Anterior cingulate cortex (tissue), 58 donors: ENCODE data around the gene TUBD1.
"Not testable (repeated sequence)": the region's sequence is repeated elsewhere in the genome, so short reads cannot be mapped to it uniquely, and the experiment has no call there.

Source experiments
- DNase-seq, 58 donors: peaks; one replicate each; lab custom pipeline; 2025; lab: John Stamatoyannopoulos, UW

Gene TUBD1, protein sequence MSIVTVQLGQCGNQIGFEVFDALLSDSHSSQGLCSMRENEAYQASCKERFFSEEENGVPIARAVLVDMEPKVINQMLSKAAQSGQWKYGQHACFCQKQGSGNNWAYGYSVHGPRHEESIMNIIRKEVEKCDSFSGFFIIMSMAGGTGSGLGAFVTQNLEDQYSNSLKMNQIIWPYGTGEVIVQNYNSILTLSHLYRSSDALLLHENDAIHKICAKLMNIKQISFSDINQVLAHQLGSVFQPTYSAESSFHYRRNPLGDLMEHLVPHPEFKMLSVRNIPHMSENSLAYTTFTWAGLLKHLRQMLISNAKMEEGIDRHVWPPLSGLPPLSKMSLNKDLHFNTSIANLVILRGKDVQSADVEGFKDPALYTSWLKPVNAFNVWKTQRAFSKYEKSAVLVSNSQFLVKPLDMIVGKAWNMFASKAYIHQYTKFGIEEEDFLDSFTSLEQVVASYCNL

DNA sequence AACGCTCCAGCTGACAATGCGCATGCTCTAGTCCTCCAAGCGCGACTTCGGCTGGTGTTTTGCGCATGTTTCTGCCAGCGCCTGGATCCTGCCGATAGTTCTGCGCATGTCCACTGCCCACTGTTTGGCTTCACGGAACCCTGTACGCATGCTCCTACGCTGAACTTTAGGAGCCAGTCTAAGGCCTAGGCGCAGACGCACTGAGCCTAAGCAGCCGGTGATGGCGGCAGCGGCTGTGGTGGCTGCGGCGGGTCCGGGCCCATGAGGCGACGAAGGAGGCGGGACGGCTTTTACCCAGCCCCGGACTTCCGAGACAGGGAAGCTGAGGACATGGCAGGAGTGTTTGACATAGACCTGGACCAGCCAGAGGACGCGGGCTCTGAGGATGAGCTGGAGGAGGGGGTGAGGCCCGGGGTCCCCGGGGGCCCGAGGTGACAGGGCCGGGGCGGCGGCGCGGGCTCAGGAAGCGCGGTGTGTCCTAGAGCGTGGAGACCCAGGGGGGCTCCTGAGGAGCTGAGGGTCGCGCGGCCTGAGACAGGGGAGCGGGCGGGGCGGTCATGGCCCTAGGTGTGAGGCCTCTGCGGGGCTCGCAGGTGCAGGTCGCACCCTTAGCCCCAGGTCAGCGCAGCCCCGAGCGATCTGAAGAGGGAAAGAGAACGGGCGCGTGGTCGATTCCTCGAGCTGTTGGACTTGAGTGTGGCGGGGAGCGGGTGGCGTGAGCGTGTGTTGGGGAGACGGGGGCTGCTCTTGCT, at the start of gene TUBD1, which contains the start of gene RPS6KB1:
TUBD1 (minus strand) TSS at position 20 of the 752 bp plus-strand sequence. CDS start 1,941 bp downstream, outside the sequence.
RPS6KB1 (plus strand) TSS at position 198 of the 752 bp plus-strand sequence; CDS start at position 262, 64 bp downstream.
- peak; percentile 52 to 98 (median 94) for DNase-seq

GRCh38 chr17:59941131-59941530, 48.4 kb upstream of the TUBD1 start:
- DNase-seq, result no peak

- DNase-seq, result not testable (repeated sequence)
Measured at GRCh38 chr17:59940697-59941096, 48.0 kb upstream of the TUBD1 start.

DNA sequence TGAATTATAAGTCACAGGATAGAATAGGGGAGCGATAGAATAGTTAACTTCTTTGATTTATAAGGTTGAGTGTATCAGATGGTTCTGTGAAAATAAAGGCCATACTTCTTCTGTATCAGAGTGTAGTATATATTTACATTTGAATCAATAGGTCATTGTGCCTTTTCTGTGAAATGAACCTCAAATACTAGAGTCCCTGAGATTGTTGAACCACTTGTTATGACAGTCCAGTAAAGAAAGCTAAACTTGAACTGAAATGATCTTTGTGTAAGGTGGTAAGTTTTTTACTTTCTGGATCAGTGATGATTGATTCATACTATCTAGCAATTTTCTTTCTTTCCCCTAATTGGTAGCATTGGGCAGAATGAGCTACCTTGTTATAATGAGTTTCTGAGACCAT, 40.6 kb upstream of the TUBD1 start:
- not testable (repeated sequence) for DNase-seq

GRCh38 chr17:59930768-59931167, 38.0 kb upstream of the TUBD1 start:
- not testable (repeated sequence) for DNase-seq

DNA sequence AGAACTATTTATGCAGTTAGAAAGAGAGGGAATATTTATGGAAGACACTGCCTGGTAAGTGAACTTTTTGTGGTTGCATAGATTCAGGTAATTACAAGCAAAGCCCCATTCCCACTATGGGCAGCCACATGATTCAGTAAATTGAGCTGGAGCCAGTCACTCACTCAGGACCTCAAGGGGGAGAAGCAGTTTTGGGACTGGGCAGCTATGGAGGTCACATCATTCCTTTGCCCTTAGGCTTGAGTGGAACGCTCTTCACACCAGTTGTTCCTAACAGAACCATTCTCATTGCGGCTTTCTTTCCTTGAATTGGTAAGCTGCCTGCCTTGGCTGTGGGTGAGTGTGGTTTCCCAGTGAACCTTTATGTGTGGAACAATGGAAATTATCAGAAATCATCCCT, 37.4 kb upstream of the TUBD1 start:
- not testable (repeated sequence) for DNase-seq

DNA sequence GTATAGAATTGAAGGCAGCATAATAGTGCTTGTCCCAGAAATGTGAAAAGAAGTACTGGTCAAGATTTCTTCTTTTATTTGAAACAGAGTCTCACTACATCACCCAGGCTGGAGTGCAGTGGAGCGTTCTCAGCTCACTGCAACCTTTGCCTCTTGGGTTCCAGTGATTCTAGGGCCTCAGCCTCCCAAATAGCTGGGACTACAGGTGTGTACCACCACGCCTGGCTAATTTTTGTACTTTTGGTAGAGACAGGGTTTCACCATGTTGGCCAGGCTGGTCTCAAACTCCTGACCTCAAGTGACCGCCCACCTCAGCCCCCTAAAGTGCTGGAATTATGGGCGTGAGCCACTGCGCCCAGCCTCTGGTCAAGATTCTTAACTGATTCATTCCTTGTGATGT, 27.9 kb upstream of the TUBD1 start:
- DNase-seq, result not testable (repeated sequence)

DNA sequence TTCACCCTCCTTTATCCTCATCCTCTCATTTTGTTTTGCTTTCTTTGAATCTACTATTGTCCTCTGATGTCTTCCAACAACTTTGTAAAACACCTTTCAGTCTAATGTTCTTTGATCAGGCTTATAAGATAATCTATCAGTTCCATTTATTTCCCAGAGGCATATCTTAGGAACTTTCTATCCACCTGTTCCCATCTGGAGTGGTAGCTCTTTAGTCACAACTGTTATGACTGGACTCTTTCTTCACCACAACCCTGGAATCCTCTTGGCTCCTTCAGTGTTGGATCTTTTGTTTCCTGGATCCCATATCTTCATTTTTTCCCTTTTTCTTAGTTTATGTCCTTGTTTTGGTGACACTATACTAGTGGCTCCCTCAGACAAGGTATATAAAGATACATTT, 23.7 kb upstream of the TUBD1 start:
- no peak for DNase-seq

- no peak for DNase-seq
Measured at GRCh38 chr17:59914274-59914854, 21.6 kb upstream of the TUBD1 start.

- DNase-seq, result no peak
Measured at GRCh38 chr17:59907467-59907866, 14.7 kb upstream of the TUBD1 start.

- no peak for DNase-seq
Measured at GRCh38 chr17:59903455-59903854, 10.7 kb upstream of the TUBD1 start.

DNA sequence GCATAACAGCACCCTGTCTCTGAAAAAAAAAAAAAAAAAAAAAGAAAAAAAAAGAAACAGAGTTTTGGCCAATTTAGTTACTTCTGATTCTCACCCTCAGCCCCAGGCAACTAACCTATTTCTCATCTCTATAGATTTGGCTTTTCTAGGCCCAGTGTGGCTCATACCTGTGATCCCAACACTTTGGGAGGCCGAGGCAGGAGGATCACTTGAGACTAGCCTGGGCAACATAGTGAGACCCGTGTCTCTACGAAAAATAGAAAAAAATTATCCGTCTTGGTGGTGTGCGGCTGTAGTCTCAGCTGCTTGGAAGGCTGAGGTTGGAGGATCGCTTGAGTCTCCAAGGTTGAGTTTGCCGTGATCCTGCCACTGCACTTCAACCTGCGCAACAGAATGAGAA, 8.9 kb upstream of the TUBD1 start:
- DNase-seq, result no peak

DNA sequence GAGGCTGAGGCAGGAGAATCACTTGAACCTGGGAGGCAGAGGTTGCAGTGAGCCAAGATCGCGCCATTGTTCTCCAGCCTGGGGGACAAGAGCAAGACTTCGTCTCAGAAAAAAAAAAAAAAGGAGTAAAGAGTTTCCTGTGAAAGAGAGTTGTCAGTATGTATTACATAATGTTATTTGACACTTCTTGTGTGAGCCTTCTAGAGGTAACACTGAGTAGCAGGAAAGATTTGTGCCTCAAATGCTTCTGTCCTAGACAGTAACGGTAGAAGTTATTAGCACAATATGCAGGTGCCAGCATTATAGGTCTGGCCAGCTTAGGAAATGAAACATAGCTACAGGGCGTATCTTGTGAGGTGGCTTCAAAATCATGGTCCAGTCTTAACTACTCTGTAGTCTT, 6.4 kb upstream of the TUBD1 start:
- DNase-seq, result no peak

- no peak for DNase-seq
Measured at GRCh38 chr17:59897090-59897489, 4.3 kb upstream of the TUBD1 start.

DNA sequence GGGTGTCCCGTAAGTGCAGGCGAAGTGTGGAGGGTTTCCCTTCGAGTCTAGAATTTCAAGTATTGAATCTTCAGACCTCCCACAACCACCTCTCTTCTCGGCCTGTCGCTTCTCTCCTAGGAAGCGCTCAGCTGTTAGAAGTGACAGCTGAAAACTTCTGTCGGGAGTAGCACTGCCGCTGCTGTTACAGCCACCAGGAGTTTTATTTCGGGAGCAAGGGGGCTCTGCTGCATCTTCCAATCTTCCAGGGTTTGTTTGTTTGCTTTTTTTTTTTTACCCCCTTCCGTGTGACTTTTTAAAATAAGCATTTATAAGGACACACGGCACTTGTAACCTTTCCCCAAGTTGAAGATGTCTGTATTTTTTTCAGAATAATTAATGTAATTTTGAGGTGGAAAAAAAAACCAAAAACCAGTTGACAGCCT, 945 bp upstream of the TUBD1 start:
- peak in 2 of 58 donors; percentile 15 to 20 for DNase-seq

DNA sequence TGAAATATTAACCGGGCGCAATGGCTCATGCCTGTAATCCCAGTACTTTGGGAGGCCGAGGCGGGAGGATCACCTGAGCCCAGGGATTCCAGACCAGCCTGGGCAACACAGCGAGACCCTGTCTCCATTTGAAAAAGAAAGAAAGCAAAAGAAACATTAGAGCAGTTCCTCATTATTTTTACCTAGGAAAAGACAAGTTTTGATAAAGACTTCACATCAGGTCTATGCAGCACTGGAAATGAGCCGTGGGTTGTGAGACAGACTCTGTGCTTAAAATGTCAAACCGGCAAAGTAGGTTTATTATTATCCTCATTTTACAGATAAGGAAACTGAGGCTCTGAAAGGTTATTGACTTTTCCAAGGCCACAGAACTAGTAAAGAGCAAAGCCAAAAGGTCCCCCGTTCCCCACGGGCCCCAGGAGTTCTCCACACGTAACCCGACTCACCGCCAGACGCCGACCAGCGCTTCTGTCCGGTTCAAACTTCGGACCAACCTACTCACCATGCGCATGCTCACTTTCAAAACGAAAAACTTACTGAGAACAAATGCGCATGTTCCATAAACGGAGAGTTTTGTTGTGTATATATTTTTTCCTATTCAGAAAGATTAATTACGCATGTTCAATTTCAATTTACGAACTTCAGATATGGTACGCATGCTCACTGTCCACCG, 356 bp downstream of the TUBD1 start:
- peak in 11 of 58 donors; percentile 4 to 80 (median 58) for DNase-seq

DNA sequence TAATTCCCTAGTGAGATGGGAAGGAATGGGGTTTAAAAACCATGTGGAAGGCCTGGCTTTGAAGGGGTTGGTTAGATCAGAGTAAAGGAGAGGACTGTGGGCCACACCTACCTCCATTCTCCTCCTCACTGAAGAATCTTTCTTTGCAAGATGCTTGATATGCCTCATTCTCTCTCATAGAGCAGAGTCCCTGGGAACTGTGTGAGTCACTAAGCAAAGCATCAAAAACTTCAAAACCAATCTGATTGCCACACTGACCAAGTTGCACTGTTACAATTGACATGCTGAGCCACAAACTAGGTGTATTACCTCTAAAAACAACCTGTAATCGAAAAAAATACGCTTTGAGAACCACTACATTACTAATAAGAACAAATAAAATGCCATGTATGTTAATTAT, 2.0 kb downstream of the TUBD1 start:
- no peak for DNase-seq

DNA sequence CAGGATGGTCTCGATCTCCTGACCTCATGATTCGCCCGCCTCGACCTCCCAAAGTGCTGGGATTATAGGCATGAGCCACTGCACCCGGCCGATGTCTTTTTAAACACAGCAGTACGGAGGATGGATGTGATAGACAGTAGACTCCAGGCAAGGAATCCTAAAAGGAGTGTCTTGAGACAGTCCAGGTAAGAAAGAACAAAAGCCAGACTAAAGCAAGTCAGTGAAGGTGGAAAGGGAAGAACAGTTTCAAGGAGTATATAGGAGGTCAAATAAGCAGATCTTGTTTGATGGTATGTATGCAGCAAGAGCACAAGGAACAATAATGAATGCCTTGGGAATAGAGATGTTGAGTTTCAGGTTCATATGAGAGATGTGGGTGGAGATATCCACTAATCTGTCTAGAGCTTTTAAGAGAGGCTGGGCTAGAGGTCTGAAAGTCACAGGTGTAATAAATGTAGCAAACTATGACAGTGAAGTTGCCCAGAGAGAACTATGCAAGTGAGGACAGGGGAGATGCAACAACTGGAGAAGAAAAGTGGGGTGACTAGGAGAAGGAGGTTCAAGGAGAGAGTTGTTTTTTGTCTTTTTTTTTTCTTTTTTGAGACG, 4.5 kb downstream of the TUBD1 start:
- DNase-seq, result no peak

- no peak for DNase-seq
Measured at GRCh38 chr17:59884861-59885260, 7.9 kb downstream of the TUBD1 start.

DNA sequence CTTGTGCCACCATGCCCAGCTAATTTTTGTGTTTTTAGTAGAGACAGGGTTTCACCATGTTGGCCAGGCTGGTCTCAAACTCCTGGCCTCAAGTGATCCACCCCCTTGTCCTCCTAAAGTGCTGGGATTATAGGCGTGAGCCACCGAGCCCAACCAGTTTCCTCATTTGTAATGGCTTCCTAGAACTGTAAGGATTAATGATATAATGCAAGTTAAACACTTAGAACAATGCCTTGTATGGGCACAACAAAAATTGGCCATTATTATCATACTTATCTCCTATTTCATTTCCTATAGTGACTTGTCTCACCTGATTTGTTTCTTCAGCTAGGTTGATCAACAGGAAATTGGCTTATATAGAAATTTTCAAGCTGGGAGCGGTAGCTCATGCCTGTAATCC, 14.1 kb downstream of the TUBD1 start:
- DNase-seq, result no peak
